Measurements from ENCODE around the gene SLC25A31.
A peak's percentile ranks its signal among the peaks of the same experiment; 100 is the strongest.

The SLC25A31 gene

DNA sequence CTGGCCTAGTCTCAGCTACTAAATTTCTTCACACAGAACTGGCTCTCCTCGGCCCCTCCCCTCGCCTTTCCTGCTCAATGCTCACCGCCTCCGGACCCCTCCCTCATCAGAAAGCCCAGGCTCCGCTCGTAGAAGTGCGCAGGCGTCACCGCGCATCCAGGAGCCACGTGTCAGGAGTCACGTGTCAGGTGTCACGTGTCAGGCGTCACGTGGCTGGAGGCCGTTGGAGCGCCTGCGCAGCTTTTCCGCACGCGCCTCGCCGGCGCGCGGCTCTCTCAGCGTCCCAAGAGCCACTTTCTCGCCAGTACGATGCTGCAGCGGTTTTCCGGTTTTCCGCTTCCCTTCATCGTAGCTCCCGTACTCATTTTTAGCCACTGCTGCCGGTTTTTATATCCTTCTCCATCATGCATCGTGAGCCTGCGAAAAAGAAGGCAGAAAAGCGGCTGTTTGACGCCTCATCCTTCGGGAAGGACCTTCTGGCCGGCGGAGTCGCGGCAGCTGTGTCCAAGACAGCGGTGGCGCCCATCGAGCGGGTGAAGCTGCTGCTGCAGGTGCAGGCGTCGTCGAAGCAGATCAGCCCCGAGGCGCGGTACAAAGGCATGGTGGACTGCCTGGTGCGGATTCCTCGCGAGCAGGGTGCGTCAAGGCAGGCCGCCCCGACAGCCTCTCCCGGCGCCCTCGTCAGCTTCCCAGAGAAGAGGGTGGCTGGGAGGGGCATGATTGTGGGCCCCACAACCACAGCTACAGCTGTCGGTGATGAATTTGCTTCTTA is at the start of gene SLC25A31:
TSS of gene SLC25A31 (plus strand) at position 259 of the 772 bp plus-strand sequence. CDS start at position 405, 146 bp downstream.
- DNase-seq = no peak

DNA sequence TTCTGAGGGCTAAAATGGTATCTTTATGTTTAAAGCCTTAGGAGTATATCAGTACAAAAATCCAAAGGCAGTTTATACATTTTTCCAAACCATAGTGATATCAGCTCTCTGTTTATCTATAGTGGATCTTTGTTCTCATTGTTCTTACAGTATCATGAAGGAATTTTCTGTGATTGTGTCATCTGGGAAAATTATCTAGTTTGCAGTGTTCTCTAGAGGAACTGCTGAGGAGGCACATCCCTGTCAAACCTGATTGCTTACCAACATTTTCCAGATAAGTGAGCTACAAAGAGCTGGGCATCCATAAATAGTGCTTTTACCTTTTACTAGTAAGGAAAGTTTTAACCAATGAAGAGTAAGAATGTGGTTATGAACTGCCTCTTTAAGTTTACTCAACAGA is 44.9 kb upstream of the SLC25A31 start:
- no peak for DNase-seq

DNA sequence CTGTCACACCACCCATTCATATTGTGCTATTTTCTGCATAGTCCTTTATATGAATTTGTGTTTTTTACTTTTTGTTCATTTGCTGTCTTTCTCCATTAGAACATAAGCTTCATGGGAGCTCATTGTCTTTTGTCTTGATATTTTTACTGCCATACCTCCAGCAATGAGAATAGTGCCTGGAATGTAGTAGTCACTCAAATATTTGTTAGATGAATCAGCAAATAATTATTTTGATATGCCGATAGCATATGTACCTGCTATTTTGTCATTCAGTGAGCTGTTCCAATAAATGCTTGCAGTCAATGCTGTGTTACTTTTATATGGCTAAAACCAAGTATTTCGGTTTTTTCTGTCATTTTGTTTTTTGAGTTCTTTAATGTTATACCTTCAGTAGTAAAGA is 43.5 kb upstream of the SLC25A31 start:
- DNase-seq = no peak

DNA sequence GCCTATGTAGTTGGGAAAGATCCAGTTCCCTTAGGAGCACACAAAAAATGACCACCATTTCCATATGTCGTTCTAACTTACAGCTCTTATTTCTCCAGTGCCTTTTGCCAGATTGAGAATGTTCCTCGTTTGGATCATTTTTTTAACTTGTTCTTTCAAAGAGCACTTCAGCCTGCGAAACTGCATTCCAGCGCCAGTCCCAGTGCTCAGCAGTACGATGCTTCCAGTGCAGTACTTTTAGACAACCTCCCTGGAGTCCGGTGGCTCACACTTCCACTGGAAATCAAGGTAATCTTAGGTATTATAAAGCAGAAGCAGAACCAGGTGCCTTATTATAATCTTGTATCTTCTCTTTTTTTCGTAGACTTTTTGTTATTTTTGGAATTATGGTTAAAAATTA is 42.6 kb upstream of the SLC25A31 start:
- DNase-seq = no peak

DNA sequence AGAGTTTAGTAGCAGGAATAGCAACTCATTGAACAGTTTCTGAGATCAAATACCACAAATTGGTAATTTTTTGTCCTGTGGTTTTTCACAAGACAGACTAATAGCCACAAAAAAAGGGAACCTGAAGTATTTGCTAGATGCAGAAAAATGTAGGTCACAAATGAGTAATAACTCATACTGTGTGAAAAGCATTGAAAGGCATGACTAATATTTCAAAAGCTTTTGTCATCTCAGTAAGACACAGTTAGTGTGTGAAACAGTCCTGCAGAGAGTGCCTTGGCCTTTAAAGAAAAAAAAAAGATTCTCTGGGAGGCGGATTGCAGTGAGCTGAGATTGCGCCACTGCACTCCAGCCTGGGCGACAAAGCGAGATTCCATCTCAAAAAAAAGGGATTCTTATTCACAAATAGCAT is 31.4 kb upstream of the SLC25A31 start:
- DNase-seq = no peak

DNA sequence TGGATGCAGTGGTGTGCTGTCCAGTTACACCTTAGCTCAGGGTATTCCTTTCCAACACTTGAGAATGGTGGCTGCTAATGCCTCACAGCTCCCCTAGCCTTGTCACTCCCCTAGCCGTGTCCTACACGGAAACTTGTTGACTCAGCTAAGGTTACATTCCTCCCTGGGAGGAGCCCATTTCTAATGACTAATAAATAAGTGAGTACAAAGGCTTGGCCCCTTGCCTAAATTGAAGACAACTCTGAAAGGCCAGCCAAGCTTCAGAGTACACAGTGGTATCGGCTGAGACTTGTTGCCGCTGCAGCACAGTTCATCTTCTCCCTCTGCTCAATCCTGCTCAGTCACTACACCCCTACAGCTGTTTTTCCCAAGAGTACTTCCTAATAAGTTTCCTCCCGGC is 21.2 kb upstream of the SLC25A31 start:
- peak; percentile 17 for DNase-seq

DNA sequence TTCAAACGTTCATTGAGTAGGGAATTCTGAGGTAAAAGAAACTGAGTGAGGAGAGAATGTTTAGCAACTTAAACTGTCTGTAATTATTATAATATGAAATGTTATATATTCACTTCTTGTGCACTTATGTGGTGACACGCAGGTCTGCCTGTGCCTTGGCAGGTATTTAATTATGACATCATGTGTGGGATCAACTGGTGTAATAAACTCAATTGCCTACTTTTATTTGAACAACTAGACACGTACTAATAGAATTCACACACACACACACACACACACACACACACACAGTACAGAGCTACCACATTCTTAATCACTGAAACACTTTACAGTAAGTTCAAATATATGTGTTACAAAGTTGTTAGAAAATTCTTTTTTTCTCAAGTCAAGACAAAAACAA is 20.7 kb upstream of the SLC25A31 start:
- DNase-seq = no peak

DNA sequence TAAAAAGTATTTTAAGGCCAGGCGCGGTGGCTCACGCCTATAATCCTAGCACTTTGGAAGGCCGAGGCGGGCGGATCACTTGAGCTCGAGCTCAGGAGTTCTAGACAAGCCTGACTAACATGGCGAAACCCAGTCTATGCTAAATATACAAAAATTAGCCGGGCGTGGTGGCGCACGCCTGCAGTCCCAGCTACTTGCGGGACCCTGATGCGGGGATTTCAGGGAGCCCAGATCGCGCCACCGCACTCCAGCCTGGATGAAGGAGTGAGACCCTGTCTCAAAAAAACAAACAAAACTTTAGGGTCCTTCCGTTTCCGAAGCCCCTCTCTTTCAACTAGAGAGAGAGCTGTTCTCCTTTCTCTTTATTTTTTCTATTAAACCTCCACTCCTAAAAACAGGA is 1.2 kb downstream of the SLC25A31 start:
- no peak for DNase-seq

DNA sequence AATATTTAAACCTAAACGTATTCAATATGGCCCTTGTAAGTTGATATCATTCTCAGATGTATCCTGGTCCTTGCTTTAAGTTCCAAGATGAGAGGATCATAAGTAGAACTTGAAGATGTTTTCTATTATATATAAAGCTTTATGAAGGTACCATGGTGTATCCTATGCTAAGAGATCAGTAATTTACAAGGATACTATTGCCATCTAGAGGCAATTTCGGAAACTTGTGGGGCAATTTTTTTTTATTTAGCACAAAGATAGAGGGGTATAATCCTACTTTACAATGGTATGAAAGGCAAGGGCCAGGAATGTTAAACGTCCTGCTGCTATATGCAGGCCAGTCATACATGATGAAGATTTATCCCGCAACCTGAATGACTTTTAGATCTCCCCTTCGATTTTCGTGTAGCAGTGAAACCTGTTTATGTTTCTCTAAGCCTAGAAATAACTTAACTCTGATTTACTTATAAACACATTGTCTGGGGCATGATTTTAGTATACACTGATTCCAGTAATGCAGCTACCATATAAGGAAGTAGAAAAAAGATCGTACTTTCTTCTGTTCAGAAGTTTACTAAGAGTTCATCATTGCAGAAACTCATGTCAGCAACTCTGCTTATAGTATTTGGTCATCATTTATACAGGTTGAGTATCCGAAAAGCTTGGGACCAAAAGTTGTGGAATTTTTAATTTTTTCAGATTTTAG is 2.6 kb downstream of the SLC25A31 start:
- DNase-seq = peak; percentile 26

DNA sequence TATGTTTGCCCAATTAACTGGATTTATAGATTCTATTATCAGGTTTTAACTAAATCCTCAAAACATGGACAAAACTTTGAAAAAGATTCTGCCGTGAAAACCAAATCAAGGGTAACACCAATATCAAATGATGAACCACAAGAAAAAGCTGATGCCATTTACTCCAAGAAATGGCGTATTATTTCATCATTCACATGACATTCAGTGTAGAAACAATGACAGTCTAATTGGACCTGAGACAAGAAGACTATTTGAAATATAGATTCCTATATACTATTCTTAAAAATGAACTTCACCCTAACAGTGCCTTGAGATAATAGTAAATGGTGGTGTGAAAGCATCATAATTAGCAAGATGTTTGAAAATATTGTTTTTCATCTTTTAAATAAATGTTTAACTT is 4.8 kb downstream of the SLC25A31 start:
- no peak for DNase-seq

DNA sequence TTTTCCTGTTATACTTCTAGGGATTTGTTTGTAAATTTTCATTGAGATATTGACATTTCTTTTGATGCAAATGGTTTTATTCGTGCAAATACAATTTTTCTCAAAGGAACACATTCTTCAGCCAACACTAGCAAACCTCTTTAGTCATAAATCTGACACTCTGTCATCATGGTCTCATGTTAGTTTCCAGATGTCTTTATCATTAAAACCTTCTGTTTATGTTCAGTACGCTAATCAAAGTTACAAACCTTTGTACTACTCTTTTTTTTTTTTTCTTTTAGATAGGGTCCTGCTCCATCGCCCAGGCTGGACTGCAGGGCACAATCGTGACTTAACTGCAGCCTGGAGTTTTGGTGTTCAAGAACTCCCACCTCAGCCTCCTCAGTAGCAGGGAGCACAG is 7.1 kb downstream of the SLC25A31 start:
- no peak for DNase-seq

DNA sequence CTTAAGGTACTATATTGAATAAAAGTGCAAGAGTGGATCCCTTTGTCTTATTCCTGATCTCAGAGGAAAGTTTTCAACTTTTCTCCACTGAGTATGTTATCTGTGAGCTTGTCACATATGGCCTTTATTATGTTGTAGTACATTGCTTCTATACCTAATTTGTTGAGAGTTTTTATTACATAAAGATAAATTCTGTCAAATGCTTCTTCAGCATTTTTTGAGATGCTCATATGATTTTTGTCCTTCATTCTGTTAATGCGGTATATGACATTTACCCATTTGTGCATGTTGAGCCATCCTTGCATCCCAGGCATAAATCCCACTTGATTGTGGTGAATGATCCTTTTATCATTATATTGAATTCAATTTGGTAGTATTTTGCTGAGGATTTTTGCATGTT is 11.0 kb downstream of the SLC25A31 start:
- DNase-seq = no peak

DNA sequence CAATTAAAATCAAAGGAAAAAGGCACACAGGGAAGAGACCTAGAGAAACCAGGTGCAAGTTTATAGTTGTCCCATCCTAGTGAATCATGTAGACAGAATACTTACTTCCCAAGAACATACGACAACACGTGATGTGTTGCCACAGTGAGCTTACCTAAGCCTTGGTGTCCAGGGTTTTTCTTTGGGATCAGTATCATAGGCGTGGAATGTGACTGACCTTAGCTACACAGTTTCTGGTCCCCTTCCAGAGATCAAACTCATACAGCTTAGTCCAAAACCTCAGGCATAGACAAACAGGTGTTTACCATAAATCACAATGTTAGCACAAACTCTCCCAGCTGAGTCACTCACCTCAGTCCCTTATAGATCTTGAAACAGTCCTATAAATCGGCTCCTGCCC is 17.7 kb downstream of the SLC25A31 start:
- no peak for DNase-seq

DNA sequence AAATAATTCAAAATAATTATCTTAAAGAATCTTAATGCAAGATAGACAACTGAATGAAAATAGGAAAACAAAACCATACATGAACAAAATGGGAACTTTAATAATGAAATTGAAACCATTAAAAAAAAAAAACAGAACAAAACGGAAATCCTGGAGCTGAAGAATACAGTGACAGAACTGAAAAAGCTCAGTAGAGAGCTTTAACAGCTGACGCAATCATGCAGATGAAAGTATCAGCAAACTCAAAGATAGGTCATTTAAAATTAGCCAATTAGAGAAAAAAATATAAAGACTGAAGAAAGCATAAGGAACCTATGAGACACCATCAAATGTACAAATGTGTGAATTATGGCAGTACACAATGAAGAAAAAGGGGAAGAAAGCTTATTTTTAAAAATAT is 18.8 kb downstream of the SLC25A31 start:
- DNase-seq = no peak

DNA sequence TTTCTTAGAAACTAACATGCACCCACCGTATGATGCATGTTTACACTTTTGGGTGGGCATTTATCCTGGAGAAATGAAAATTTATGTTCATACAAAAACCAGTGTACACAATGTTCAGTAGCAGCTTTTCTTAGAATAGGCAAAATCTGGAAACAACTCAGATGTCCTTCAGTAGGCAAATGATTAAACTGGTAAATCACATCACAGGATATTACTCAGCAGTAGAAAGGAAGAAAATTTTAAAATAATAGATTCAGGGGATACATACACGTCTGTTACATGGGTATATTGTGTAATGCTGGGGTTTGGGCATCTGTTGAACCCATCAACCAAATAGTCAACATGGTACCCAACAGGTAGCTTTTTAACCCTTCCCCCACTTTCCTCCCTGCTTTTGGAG is 26.7 kb downstream of the SLC25A31 start:
- no peak for DNase-seq

DNA sequence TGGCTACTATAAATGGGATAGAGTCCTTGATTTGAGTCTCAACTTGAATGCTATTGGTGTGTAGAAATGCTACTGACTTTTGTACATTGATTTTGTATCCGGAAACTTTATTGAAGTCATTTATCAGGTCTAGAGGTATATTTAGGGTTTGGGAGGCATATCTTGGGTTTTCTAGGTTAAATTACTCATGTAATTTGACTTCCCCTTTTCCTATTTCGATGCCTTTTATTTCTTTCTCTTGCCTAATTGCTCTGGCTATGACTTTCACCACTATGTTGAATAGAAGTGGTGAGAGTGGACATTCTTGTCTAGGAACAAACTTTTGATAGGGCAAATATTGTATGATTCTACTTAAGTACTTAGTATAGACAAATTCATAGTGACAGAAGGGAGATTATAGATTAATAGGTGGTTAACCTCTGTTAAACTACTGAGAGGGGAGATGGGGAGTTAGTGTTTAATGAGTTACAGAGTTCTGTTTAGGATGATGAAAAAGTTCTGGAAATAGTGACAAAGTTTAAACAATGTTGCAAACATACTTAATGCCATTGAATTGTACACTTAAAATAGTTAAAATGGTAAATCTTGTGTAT is 29.1 kb downstream of the SLC25A31 start:
- DNase-seq = no peak

DNA sequence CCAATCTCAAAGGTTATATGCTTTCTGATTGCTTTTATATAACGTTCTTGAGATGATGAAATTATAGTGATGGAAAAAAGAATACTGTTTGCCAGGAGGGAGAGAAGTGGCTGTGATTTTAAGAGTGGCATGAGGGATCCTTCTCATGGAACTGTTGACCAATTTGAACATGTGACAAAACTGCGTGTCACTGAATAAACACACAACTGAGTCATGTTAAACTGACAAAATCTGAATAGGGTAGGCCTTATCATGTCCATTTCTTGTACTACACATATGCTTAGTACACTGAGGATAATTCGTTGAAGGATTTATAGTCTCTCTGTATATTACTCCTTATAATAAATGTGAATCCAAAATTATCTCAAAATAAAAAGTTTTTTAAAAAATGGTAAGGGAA is 29.7 kb downstream of the SLC25A31 start:
- DNase-seq = no peak

DNA sequence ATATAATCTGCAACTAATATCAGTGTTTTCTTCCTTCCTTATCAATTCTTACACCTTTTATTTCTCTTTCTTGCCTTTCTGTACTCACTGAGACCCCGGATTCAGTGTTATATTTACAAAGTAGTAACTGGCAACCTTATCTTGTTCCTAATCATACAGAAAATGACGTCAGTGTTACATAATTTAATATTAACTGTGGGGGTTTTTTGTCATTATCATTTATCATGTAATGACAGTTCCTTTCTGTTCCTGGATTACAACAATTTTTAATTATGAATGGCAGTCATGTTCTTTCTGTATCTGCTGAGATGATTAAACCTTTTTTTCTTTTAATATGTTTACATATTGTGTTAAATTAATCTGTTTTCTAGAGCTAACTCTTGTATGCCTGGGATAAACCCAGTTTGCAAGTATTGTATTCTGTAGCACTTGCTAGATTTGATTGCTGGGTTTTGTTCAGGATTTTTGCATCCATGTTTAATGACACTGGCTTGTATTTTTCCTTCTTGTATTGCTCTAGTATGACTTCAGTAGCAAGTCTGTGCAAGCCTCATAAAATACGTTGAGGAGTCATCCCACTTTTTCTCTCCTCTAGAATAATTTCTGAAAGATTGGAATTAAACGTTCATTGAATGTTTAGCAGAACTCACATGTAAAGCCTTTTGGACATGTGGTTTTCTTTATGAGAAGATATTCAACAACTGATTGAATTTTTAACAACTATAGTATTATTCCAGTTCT is 41.5 kb downstream of the SLC25A31 start:
- DNase-seq = no peak

DNA sequence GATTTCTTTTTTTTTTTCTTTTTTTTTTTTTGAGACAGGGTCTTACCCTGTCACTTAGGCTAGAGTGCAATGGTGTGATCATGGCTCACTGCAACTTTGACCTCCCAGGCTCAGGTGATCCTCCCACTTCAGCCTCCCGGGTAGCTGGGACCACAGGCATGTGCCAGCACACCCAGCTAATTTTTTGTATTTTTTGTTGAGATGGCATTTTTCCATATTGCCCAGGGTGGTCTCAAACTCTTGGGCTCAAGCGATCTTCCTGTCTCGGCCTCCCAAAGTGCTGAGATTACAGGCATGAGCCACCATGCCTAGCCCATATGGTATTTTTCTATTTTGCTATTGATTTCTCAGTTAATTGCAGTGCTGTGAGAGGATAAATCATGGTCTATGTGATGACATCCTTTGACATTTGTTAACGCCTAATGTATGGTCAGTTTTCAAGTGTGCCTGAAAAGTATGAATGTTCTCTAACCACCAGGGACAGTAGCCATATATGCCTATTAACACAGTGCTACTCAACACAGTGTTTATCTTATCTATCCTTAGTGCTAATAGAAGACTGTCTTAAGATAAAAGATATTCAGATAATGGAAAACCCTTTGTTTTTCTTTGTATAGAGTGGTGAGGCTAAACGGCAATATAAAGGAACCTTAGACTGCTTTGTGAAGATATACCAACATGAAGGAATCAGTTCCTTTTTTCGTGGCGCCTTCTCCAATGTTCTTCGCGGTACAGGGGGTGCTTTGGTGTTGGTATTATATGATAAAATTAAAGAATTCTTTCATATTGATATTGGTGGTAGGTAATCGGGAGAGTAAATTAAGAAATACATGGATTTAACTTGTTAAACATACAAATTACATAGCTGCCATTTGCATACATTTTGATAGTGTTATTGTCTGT is 42.8 kb downstream of the SLC25A31 start:
- no peak for DNase-seq

DNA sequence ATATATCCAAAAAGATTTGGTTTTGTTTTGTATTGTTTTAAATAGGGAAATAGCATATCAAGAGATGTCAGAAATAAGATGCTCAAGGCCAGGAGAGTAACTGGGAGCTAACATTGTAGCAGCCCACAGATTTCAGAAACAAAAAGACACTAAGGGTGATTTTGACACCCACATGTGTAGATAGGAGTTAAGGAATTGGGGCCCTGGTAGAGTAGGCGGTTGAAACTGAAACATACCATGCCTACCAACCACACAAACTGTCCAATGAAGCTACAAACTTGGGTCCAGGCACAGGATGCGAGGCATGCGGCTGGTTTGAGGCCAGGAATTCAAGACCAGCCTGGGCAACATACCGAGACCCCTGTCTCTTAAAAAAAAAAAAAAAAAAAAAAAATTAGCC is 45.6 kb downstream of the SLC25A31 start:
- no peak for DNase-seq

DNA sequence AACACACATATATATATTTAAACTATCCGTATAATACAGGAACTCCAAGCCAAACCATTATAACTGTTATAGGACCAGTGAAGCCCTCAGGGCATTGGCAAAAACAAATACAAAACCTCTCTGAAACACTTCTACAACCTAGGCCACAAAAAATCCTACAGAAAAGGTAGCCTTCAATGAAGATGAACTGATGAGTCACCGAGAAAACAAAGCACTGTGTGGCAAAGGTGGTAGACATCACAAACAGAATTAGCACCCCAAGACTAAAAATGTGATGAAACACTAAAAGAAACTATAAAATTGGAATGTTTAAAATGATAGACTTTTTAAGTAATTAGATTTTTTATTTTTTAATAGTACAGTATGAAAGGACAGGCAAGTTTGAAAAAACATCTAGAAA is 46.4 kb downstream of the SLC25A31 start:
- no peak for DNase-seq

DNA sequence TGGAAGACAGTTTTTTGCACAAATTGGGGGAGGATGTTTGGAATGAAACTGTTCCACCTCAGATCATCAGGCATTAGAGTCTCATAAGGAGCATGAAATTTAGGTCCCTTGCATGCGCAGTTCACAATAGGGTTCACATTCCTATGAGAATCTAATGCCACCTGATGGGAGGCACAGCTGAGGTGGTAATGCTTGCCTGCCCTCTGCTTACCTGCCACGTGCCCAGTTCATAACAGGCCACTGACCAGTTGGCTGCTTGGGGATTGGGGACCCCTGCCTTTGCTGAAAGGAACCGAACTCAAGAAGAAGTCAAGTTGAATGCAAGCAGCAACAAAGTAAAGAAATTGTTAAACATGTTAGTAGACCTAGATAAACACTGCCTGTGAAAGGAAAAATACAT is 47.3 kb downstream of the SLC25A31 start:
- no peak for DNase-seq

Measured in NCI-H510A treated with DMSO at 0.1 percent for 48 hours (cell line).